Activated gamma-delta T cell treated with Interleukin-2 at 50 U/mL for 16 hours (primary cell): ENCODE data around the gene KCNK4.
"Not testable (repeated sequence)": the region's sequence is repeated elsewhere in the genome, so short reads cannot be mapped to it uniquely, and the experiment has no call there.

Source experiments
- DNase-seq: peaks from one replicate; pipeline ENCODE4 v3.0.0-alpha.2; 2020

The KCNK4 gene

DNA sequence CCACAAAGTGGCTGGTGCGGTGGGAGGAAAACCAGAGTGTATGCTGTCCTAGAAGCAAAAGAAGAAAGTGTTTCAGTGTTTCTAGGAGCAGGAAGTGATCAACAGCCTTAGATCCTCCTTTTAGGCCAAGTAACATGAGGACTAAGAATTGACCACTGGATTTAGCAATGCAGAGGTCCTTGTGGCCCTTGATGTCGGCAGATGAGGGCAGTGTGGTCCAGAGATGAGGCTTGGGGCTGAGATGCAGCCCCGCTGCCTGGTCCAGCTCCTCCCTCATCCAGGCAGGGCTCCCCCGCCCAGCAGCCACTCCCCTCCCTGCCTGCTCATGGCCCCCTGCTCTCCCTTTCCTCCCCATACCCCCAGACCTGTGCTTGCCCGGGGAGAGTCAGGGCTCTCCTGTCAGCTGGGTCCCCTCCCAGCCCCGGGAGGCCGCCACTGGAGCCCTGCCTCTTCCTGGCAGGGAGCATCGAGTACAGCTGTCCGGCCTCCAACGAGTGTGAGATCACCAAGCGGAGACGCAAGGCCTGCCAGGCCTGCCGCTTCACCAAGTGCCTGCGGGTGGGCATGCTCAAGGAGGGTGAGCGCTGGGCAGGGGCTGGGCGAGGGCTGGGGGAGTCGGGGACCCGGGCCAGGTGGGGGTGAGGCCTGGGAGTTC, 22.5 kb downstream of the KCNK4 start:
- DNase-seq: no peak

DNA sequence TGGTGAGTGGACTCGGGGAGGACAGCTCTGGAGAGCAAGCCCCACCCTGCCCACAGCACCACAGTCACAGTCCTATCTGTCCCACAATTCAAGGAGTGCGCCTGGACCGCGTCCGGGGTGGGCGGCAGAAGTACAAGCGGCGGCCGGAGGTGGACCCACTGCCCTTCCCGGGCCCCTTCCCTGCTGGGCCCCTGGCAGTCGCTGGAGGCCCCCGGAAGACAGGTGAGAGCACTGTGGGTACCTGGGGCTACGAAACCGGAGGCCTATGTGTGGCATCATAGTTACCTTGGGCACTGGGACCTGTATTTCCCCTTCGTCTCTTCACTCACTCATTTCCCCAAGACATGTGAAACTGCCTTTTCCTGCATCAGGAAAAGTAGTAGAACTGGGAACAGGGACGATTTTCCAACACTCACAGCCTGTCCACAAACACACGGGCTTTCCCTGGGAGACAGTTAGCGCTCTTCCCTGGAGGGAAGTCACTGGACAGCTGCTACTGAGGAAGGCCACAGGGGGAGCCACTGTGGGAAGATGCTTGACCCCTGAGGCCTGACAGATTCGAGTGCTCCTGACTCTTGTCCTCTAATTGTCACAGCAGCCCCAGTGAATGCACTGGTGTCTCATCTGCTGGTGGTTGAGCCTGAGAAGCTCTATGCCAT, 23.2 kb downstream of the KCNK4 start:
- no peak for DNase-seq

DNA sequence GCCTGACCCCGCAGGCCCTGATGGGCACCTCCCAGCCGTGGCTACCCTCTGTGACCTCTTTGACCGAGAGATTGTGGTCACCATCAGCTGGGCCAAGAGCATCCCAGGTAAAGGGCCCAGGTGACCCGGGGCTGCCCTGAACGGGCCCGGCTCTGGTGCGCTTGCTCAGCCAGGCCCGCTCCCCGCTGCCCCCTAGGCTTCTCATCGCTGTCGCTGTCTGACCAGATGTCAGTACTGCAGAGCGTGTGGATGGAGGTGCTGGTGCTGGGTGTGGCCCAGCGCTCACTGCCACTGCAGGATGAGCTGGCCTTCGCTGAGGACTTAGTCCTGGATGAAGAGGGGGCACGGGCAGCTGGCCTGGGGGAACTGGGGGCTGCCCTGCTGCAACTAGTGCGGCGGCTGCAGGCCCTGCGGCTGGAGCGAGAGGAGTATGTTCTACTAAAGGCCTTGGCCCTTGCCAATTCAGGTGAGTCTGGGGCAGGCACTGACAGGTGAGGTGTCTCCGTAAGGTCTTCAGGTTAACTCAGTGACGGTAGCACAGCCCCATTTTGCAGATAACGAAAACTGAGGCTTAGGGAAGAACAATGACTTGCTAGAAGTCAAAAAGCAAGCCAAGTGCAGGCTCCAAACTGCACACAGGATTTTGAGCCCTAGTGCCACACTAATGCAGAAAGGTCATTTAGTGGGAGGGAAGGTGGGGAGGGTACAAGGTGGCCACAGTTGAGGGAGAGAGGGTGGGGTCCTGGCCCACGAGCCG, 23.9 kb downstream of the KCNK4 start:
- no peak for DNase-seq

DNA sequence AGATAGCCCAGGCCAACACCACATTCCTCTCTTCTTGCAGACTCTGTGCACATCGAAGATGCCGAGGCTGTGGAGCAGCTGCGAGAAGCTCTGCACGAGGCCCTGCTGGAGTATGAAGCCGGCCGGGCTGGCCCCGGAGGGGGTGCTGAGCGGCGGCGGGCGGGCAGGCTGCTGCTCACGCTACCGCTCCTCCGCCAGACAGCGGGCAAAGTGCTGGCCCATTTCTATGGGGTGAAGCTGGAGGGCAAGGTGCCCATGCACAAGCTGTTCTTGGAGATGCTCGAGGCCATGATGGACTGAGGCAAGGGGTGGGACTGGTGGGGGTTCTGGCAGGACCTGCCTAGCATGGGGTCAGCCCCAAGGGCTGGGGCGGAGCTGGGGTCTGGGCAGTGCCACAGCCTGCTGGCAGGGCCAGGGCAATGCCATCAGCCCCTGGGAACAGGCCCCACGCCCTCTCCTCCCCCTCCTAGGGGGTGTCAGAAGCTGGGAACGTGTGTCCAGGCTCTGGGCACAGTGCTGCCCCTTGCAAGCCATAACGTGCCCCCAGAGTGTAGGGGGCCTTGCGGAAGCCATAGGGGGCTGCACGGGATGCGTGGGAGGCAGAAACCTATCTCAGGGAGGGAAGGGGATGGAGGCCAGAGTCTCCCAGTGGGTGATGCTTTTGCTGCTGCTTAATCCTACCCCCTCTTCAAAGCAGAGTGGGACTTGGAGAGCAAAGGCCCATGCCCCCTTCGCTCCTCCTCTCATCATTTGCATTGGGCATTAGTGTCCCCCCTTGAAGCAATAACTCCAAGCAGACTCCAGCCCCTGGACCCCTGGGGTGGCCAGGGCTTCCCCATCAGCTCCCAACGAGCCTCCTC, 24.8 kb downstream of the KCNK4 start:
- not testable (repeated sequence) for DNase-seq

DNA sequence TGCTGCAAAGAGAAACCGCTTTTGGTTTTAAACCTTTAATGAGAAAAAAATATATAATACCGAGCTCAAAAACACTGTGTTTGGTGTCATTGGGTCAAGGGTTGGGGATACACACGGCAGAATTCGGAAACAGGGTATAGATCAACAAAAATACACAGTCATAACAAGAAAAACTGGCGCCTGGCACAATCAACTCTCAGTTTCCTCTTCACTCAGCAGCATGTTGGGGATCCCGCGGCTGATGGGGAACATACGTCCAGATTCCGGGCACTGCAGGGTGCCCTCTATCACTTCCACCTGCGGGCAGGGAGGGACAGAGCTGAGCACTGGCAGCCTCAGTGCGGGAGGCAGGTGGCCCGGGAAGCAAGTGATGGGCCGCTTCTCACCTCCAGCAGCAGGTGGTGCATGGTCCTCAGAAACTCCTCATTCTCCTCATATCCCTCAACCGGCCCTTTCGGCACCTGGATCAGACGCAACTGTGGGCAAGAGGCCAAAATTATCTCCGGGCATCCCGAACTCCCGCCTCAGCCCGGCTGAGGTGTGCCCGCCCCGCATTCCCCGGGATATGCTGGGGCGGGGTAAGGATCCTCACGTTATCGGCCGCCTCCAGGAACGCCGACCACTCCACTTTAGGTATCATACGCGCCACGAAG, 25.7 kb downstream of the KCNK4 start:
- peak; percentile 34 for DNase-seq

DNA sequence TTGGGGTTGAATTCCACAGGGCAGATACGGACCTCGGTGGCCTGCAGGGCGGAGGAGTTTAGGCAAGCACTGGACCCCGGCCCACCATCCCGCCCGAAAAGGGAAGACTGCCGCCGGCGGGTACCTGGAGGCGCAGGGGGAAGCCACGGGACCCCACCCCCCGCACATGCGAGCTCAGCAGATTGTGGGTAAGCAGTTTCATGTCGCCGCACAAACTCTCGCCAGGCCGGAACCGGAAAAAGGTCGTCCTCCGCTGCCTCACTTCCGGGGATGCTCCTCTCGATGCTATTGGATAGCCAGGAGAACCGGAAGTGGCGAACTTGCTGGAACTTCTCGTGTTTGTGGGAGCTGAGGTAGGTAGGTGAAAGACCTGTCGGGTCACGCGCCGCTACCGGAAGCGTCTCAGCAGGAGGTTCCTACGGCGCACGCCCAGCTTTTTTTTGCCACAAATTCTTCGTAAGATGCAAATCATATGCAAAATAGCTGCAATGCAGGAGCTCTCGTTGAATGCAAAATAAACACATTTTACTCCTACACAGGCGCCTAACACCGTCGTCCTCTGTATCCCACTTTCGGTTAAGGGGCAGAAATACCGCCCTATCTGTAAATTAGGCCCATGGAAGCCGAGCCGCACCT, 26.3 kb downstream of the KCNK4 start, which contains the start of gene TRMT112:
TRMT112 (minus strand) TSS at position 235 of the 636 bp plus-strand sequence; CDS start at position 202, 33 bp downstream.
- peak; percentile 95 for DNase-seq

DNA sequence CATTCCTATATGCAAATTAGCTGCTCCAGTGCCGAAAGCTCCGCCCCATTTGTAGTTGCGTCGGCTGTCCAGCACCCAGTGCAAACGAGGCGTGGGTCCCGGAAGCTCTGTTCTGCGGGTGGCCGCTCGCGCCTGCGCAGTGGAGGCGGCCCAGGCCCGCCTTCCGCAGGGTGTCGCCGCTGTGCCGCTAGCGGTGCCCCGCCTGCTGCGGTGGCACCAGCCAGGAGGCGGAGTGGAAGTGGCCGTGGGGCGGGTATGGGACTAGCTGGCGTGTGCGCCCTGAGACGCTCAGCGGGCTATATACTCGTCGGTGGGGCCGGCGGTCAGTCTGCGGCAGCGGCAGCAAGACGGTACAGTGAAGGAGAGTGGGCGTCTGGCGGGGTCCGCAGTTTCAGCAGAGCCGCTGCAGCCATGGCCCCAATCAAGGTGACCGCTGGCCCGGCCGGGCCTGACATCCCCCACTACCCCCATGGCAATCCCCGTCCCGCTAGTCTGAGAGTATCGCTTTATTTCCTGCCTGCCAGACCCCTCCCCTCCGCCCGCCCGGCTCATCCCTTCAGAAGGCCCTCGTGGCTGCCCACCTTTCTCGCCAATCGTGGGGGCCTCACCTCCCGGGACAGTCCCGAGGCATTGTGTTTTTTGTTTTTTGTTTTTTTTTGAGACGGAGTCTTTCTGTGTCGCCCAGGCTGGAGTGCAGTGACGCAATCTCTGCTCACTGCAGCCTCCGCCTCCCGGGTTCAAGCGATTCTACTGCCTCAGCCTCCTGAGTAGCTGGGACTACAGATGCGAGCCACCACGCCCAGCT, 27.1 kb downstream of the KCNK4 start, which contains the start of gene PRDX5:
PRDX5 (plus strand) TSS at position 161 of the 805 bp plus-strand sequence; CDS start at position 256, 95 bp downstream.
- peak; percentile 91 for DNase-seq

DNA sequence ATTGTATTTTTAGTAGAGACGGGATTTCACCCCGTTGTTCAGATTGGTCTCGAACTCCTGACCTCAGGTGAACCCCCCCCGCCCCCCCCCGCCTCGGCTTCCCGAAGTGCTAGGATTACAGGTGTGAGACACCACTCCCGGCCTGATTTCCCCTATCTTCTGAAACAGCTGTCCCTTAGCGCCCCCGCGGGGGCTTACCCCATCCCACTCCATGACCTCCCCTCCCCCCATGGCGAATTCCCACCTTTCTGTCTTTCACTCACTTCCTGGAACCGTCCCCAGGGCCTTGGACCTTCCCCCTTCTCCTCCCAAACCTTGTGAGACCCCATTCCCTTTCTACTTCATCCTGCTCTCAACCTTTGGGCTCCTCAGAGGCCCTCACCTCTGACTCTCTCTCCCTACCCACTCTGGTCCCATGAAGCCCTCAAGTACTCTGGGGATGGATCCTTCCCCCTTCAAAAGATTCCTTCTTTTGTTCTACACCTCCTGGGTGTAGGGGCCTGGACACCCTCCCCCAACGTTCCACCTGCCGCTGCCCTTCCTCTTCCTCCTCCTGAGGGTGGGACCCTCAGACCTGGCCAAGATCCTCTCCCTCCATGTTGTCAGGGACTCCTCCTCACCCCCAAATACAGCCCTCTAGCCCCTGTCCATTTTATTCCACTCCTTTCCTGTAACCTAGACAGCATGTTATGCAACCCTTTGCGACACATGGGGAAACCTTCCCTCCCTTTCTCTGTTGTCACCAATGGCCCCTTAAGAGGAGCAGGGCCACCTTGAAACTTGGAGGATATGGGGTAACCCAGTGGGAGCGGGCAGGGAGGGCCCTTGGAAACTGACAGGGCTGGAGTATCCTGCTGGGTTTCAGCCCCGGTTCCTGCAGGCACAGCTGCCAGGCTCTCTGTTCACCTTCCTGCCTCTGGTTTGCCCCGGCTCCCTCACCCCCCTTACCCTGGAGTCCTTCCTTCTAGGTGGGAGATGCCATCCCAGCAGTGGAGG, 28.0 kb downstream of the KCNK4 start:
- no peak for DNase-seq

DNA sequence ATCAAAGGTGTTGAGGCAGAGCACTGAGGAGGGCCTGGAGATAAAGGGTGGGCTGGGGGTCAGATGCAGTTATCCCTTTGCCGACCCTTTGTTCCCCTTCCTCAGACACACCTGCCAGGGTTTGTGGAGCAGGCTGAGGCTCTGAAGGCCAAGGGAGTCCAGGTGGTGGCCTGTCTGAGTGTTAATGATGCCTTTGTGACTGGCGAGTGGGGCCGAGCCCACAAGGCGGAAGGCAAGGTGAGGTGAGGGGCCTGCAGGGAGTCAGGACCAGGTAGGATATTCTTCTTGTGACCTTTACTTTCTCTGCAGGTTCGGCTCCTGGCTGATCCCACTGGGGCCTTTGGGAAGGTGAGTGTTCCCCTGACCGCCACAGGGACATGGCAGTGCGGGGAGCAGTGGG, 29.5 kb downstream of the KCNK4 start:
- DNase-seq: no peak

DNA sequence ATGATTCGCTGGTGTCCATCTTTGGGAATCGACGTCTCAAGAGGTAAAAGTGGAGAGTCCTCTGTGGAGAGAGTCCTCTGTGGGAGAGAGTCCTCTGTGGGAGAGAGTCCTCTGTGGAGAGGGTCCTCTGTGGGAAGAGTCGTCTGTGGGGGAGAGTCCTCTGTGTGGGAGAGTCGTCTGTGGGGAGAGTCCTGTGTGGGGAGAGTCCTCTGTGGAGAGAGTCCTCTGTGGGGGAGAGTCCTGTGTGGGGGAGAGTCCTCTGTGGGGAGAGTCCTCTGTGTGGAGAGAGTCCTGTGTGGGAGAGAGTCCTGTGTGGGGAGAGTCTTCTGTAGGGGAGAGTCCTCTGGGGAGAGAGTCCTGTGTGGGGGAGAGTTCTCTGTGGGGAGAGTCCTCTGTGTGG, 29.9 kb downstream of the KCNK4 start:
- DNase-seq: no peak

DNA sequence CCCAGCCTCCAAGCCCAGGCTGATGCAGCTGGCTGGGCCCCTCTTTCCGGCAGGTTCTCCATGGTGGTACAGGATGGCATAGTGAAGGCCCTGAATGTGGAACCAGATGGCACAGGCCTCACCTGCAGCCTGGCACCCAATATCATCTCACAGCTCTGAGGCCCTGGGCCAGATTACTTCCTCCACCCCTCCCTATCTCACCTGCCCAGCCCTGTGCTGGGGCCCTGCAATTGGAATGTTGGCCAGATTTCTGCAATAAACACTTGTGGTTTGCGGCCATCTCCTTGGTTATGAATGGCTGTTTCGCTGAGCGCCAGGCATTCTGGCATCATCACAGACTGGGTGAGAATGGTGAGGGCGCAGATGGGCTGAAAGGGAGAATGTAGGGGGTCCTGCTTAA, 30.4 kb downstream of the KCNK4 start:
- DNase-seq: no peak

DNA sequence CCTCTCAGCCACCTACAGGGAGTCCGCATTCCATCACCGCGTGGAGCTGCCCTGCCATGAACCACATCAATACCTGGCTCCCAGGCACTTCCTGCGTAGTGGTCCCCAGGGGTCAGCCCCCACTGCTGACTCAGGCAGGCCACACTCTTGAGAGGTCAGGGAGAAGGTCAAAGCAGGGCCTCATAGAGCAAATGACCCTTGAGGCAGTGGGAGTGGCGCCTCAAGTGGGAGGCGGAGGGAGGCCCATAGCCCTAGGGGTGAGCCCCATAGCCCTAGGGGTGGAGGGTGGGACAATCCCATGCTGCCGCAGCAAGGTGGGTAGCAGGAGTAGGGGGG, 31.8 kb downstream of the KCNK4 start:
- no peak for DNase-seq

DNA sequence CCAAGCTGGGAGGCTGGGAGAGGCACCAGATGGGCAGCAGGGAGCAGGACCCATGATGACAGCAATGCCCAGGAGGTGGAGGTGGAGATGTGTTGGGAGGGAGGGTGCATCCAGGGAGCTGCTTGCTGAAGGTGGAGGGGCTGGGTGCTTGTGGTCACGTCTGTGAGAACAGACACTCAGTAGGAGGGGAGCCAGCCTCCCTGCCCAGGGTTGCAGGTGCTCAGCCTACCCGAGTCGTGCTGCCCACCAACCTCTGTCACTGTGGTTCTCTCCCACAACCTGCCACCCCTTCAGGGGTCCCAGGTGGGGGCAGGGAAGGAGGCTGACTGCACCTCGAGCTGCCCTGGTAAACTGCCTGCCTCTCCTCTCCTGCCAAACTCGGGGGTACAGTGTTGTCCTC, 32.3 kb downstream of the KCNK4 start:
- DNase-seq: no peak

DNA sequence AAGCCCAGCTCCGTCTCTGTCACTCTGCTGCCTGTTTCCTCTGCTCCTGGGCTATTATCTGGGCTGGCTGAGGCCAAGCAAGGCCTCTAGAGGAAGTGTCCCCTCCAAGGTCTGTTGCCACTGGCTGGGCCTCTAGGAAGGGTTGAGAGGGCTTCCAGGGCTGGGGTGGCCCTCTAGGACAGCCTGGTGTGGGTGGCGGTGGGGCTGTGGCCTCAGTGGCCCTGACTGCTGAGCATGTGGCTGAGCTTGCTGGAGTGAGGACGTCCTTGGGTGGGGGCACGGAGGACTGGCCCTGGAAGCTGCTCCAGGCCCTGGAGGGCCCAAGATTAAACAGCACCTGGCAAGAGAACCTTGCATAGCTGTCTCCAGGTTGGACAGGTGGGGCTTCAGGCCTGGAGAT, 32.9 kb downstream of the KCNK4 start:
- DNase-seq: not testable (repeated sequence)

DNA sequence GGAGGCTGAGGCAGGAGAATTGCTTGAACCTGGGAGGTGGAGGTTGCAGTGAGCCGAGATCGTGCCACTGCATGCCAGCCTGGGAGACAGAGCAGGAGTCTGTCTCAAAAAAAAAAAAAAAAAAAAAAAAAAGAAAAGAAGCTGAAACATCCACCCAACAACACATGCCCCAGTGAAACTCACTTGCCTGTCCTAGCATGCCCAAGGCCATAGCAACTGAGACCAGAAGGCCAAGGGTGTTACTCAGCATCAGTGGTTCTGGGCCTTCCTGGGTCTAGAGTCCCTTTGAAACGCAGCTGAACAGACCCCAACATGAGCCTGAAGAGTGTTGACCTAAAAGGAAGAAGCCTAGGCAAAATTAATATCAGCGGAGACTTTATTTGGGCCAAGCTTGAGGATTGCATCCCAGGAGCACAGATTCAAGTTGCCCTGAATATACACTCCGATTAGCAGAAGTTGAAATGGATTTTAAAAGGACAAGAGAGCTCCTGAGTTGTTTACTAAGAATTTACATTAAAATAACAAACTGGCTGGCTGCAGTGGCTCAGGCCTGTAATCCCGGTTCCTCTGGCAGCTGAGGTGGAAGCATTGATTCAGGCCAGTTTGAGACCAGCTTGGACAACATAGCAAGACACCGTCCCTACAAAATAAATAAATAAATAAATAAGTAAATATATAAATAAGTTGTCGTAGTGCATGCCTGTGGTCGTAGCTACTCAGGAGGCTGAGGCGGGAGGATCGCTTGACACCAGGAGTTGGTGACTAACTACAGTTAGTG, 33.8 kb downstream of the KCNK4 start:
- DNase-seq: no peak

DNA sequence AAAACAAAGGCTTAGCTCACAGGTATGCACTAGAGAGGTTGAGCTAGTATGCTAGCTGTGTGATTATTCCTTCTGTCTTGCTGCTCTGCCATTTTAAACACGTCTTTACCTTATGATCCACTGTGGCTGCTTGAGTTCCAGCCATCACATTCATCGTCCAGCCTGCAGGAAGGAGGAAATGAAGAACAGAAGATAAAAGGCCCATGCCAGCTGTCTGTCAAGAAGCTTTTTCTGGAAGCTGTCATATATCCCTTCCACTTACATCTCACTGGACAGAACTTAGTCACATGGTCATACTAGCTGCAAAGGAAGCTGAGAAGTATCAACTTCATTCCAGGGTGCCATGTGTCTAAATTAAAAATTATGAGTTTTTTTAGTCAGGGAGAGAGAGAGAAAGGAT, 36.3 kb downstream of the KCNK4 start:
- DNase-seq: no peak

DNA sequence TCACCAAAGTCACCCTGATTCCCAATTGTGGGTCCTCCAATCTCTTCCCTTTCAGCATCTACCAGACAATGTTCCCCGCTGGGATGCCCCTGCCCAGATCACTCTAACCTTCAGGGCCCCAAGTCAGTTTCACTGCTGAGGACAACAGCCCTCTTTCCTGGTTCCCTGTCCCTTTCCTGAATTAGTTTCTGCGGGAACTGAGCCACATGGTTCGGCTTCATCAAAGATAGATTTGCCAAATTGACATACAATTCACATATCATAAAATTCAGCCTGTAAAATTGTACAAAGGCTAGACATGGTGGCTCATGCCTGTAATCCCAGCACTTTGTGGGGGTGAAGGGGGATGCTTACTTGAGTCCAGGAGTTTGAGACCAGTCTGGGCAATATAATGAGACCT, 36.9 kb downstream of the KCNK4 start:
- DNase-seq: no peak

DNA sequence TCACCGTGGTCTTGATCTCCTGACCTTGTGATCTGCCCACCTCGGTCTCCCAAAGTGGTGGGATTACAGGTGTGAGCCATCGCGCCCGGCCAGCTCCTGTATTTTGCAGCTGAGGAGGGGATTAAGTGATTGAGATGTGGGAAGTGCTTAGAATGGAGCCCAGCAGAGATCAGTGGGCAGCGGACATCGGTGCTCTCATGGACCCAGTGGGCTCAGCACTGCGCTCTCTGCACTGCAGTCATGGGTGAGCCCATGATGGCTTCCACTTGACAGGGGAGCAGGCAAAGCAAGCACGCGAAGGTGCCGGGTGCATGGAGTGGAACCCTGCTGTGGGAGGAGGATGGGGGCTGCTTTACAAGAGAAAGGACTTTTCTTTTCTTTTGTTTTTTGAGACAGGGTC, 39.8 kb downstream of the KCNK4 start:
- no peak for DNase-seq
